Inflammatory macrophage treated with lipopolysaccharide for 1 hour (primary cell): Measurements from ENCODE around the gene DNAJC11.

Experiments
- DNase-seq, 2 donors: peaks; one replicate each; pipeline ENCODE4 v3.0.0-alpha.2; 2020 to 2022

DNAJC11 gene

GRCh38 chr1:6597777-6598131, 103.9 kb downstream of the DNAJC11 start:
- no peak for DNase-seq

- no peak for DNase-seq
These were observed 104.5 kb downstream of the DNAJC11 start for GRCh38 chr1:6596886-6597776.

GRCh38 chr1:6596351-6596750, 105.3 kb downstream of the DNAJC11 start:
- no peak for DNase-seq

- no peak for DNase-seq
These were observed 106.5 kb downstream of the DNAJC11 start for GRCh38 chr1:6594977-6595740.

- no peak for DNase-seq
These were observed 107.8 kb downstream of the DNAJC11 start for GRCh38 chr1:6593810-6594209.

GRCh38 chr1:6592865-6593593, 108.6 kb downstream of the DNAJC11 start:
- no peak for DNase-seq

- DNase-seq = no peak
These were observed 109.2 kb downstream of the DNAJC11 start for GRCh38 chr1:6592441-6592840.

GRCh38 chr1:6591644-6592043, 110.0 kb downstream of the DNAJC11 start:
- DNase-seq = no peak

- peak in 1 of 2 donors; percentile 38 for DNase-seq
These were observed 110.4 kb downstream of the DNAJC11 start for GRCh38 chr1:6591222-6591621.

GRCh38 chr1:6590046-6590445, 111.6 kb downstream of the DNAJC11 start:
- no peak for DNase-seq

GRCh38 chr1:6588893-6589520, 112.6 kb downstream of the DNAJC11 start:
- peak; percentile 65 to 80 for DNase-seq

GRCh38 chr1:6588128-6588892, 113.3 kb downstream of the DNAJC11 start:
- DNase-seq = no peak

- no peak for DNase-seq
These were observed 114.2 kb downstream of the DNAJC11 start for GRCh38 chr1:6587261-6588005.

GRCh38 chr1:6586404-6586816, 115.2 kb downstream of the DNAJC11 start:
- no peak for DNase-seq

GRCh38 chr1:6585841-6586240, 115.8 kb downstream of the DNAJC11 start:
- DNase-seq = no peak

- DNase-seq = no peak
These were observed 116.4 kb downstream of the DNAJC11 start for GRCh38 chr1:6585081-6585722.
